ENCODE data around the gene P2RY10.

P2RY10 gene

GRCh38 chrX:78946178-78946931, 1.2 kb downstream of the P2RY10 start:
- no peak for TF ChIP-seq CTCF (conservative IDR thresholded peaks at IDR 0.05; ENCODE audit: control insufficient read depth, insufficient read depth, low read depth, low read length)
- DNase-seq (ENCODE audit: low read depth) = no peak
- H3K4me3 ChIP-seq (ENCODE audit: control insufficient read depth, low read depth, low read length) = no peak overlapping the region

GRCh38 chrX:78950009-78950835, 5.0 kb downstream of the P2RY10 start:
- no peak for DNase-seq (ENCODE audit: low read depth)
- no peak overlapping the region for H3K4me3 ChIP-seq (ENCODE audit: control insufficient read depth, low read depth, low read length)
- no peak for TF ChIP-seq CTCF (conservative IDR thresholded peaks at IDR 0.05; ENCODE audit: control insufficient read depth, insufficient read depth, low read depth, low read length)

- no peak for DNase-seq (ENCODE audit: low read depth)
- TF ChIP-seq CTCF (conservative IDR thresholded peaks at IDR 0.05; ENCODE audit: control insufficient read depth, insufficient read depth, low read depth, low read length) = no peak
- H3K4me3 ChIP-seq (ENCODE audit: control insufficient read depth, low read depth, low read length) = no peak overlapping the region
These were observed 12.0 kb downstream of the P2RY10 start for GRCh38 chrX:78957049-78957767.

GRCh38 chrX:78957768-78958130, 12.6 kb downstream of the P2RY10 start:
- DNase-seq (ENCODE audit: low read depth) = no peak
- TF ChIP-seq CTCF (conservative IDR thresholded peaks at IDR 0.05; ENCODE audit: control insufficient read depth, insufficient read depth, low read depth, low read length) = no peak
- no peak overlapping the region for H3K4me3 ChIP-seq (ENCODE audit: control insufficient read depth, low read depth, low read length)

GRCh38 chrX:78958419-78959116, 13.4 kb downstream of the P2RY10 start:
- no peak for TF ChIP-seq CTCF (conservative IDR thresholded peaks at IDR 0.05; ENCODE audit: control insufficient read depth, insufficient read depth, low read depth, low read length)
- DNase-seq (ENCODE audit: low read depth) = no peak

GRCh38 chrX:78960888-78961287, 15.7 kb downstream of the P2RY10 start:
- TF ChIP-seq CTCF (conservative IDR thresholded peaks at IDR 0.05; ENCODE audit: control insufficient read depth, insufficient read depth, low read depth, low read length) = no peak
- H3K4me3 ChIP-seq (ENCODE audit: control insufficient read depth, low read depth, low read length) = no peak overlapping the region
- DNase-seq (ENCODE audit: low read depth) = no peak

More at GRCh38 chrX:78958419-78959116, 13.4 kb downstream of the P2RY10 start:
- H3K4me3 ChIP-seq (ENCODE audit: control insufficient read depth, low read depth, low read length) = no peak overlapping the region
